ENCODE measurements around the gene IL17RC.

DNA sequence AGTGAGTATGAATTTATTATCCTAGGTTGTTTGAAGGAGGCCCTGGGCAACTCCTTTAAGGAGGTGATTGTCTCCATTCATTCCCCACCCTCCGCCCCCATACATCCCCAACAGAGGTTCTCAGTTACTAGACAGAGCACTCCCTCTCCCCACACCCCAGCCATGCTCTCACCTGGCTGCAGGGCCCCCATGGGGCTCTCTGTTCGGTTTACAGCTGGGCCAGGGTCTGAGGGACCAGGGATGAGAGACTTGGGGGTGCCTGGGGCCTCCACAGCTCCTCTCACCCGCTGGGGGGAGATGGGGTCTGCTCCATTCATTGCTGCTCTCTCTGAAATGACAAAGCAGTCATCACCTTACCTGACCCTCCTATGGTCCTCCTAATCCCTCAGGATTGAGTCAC is 31.7 kb downstream of the IL17RC start:
- TF ChIP-seq CEBPB (IDR thresholded peaks at IDR 0.05; ENCODE audit: low read depth, low read length) = no peak
- no peak for TF ChIP-seq JUN (IDR thresholded peaks at IDR 0.05; ENCODE audit: low read depth, low read length)
- TF ChIP-seq POLR2A (IDR thresholded peaks at IDR 0.05; ENCODE audit: control extremely low read depth in 1 of 2, low read depth in 2 of 2, low read length in 2 of 2) = no peak
- TF ChIP-seq POLR2AphosphoS5 (IDR thresholded peaks at IDR 0.05; ENCODE audit: low read depth, low read length) = no peak
- no peak for TF ChIP-seq CHD2 (IDR thresholded peaks at IDR 0.05; ENCODE audit: low read length)
- TF ChIP-seq, protein P1, sequence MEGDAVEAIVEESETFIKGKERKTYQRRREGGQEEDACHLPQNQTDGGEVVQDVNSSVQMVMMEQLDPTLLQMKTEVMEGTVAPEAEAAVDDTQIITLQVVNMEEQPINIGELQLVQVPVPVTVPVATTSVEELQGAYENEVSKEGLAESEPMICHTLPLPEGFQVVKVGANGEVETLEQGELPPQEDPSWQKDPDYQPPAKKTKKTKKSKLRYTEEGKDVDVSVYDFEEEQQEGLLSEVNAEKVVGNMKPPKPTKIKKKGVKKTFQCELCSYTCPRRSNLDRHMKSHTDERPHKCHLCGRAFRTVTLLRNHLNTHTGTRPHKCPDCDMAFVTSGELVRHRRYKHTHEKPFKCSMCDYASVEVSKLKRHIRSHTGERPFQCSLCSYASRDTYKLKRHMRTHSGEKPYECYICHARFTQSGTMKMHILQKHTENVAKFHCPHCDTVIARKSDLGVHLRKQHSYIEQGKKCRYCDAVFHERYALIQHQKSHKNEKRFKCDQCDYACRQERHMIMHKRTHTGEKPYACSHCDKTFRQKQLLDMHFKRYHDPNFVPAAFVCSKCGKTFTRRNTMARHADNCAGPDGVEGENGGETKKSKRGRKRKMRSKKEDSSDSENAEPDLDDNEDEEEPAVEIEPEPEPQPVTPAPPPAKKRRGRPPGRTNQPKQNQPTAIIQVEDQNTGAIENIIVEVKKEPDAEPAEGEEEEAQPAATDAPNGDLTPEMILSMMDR (IDR thresholded peaks at IDR 0.05; ENCODE audit: control extremely low read depth in 1 of 3, insufficient read depth in 1 of 3, low read depth in 1 of 3, low read length in 3 of 3) = no peak
- TF ChIP-seq CBX8 (IDR thresholded peaks at IDR 0.05; ENCODE audit: borderline replicate concordance, low read depth, low read length) = no peak
